GM21825 (cell line): ENCODE data around the gene CPM.
A peak's percentile ranks its signal among the peaks of the same experiment; 100 is the strongest.

Experiments used
- ATAC-seq: cut with Tn5 transposase; IDR thresholded peaks from one replicate; pipeline ENCODE4 v1.9.1; 2021; ENCODE audit warnings: mild to moderate bottlenecking, moderate library complexity; ENCODE audit not compliant: unreplicated experiment

The CPM gene

DNA sequence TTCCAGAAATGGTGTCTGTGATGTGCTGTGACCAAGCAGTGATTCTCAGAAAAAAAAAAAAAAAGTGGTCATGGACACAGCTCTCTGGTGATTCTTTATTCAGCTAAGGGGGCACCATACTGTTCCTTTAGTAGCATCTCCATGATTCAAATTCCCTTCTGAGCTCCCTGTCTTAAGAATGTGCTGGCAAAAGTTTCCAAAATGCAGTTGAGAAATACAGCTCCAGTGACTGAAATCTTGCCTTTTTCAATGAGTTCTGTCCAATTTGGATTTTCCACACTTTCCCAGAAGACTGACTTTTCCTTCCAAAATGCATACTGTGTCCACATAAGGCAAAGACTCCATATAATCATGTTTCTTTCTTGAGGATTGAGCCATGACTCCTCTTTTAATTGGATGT lies 24.3 kb upstream of the CPM start:
- ATAC-seq: no peak

DNA sequence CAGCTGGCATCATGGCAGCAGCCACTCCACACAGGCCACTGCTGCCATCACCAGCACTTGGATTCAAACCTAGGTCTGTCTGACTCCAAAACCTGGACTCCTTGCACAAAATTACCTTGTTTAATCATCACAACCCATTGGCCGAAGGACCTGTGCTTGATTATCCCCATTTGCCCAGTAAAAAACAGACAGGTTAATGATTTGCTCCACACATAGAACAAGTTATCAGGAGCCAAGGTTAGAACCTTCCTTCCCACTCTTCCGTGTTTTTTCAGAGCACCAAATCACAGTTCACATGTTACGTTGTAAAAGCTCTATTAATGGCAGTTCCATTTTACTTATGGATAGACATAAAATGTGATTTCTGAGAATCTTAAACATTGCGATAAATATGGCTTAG lies 23.5 kb upstream of the CPM start:
- ATAC-seq: no peak

DNA sequence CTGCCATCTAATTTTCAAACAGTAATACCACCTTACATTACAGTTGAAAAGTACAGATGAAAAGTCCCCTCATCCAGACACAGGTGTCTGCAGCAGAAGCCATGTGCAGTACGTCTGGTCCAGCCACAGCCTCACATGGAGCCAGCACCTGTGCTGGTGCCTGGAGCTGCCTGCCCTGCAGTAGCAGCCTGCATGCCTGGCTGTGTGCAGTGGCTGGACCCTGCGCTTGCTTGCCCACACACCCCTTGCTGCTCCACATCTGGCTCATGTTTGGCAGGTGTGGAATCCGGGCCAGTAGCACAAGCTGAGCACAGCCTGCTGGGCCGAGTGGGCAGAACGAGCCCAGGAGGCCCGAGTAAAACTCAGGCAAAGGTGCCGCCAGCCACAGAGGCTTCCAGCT lies 21.8 kb upstream of the CPM start:
- no peak for ATAC-seq

DNA sequence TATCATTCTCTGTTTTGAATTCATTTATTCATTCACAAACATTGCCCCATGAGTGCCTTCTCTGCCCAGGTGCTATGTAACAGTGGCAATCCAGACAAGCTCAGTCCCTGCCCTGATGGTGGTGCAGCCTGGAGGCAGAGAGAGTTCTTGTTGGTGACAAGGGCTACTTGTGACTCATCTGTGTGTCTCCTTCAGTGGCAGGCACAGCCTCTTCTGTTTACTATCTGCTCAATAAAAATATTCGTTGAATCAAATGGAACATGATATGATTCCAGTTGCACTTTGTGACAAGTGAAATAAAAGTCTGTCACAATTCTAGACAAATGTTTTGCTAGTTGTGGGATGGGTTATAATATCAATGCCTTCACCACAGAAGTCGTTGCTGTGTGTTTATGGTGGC lies 20.6 kb upstream of the CPM start:
- no peak for ATAC-seq

GRCh38 chr12:68951652-68952051 lies 18.7 kb upstream of the CPM start:
- ATAC-seq: no peak

DNA sequence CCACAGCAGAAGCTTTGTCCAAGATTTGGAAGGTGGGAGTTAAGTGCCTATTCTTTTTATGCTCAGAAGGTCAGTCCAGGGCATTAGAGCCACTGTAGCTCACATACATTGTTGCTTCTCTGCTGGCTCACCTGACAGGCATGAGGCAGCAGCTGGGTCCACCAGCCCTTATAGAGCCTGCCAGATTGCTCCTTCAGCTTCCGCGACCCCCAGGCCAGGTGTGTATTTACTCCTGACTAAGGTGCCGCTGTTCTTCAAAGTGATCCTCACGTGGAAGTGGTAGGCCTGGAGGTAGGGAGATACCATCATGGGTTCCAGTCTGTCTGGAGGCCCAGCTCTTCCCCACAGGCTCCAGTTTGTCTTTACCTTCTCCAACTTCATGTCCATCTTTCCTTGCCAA lies 17.5 kb upstream of the CPM start:
- no peak for ATAC-seq

GRCh38 chr12:68945255-68945654 lies 12.3 kb upstream of the CPM start:
- ATAC-seq: no peak

DNA sequence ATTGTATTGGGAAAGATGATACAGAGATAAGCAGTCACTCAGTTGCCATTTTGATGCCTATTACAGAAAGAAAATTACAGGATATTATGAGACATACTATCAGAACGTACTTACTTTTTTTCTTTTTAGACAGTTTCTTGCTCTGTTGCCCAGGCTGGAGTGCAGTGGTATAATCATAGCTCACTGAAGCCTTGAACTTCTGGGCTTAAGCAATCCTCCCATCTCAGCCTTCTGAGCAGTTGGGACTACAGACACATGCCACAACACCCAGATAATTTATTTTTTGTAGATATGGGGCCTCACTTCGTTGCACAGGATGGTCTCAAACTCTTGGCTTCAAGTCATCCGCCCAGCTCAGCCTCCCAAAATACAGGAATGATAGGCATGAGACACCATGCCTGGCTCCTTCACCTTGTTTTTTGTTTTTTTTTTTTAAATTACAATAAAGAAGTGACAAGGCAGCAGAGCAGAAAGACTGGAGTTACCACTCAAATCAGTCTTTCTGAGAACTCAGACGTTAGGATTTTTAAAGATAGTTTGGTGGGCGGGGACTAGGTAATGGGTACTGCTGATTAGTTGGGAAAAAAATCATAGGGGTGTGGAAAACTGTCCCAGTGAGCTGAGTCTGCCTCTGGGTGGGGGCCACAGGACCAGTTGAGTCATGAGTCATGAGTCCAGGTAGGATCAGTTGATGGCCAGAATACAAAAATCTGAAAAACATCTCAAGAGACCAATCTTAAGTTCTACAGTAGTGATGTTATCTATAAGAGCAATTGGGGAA lies 11.5 kb upstream of the CPM start:
- no peak for ATAC-seq

GRCh38 chr12:68943848-68944247 lies 10.9 kb upstream of the CPM start:
- ATAC-seq: no peak

GRCh38 chr12:68940731-68941130 lies 7.8 kb upstream of the CPM start:
- no peak for ATAC-seq

DNA sequence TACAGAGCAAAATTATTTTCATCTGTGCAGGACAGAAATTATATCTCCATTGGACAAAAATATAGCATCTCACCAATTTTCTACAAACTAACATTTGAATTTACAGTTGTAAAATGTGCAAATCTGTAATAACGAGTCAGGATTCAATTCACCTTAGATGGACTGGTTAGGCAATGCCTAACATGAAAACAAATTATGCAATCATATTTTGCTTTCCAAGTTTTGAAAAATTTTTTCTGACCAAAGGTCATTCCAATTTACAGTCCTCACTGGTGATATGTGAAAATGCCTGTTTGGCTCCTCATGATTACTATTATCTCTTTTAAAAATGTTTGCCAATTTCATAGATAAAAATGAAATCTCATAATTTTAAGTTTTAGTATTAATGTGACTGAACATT lies 6.5 kb upstream of the CPM start:
- no peak for ATAC-seq

DNA sequence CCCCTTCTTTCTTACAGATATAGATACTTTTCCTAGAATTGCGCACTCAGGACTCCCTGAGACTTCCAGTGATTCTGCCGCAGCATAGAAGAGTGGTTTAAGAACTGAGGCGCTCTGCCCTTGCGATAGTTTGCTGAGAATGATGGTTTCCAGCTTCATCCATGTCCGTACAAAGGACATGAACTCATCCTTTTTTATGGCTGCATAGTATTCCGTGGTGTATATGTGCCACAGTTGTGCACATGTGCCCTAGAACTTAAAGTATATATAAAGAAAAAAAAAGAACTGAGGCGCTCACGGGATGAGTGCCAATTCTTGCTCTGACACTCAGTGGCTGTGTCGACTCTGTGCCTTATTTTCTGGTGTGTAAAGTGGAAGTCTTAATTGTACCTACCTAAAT lies 1.4 kb upstream of the CPM start:
- ATAC-seq: no peak

DNA sequence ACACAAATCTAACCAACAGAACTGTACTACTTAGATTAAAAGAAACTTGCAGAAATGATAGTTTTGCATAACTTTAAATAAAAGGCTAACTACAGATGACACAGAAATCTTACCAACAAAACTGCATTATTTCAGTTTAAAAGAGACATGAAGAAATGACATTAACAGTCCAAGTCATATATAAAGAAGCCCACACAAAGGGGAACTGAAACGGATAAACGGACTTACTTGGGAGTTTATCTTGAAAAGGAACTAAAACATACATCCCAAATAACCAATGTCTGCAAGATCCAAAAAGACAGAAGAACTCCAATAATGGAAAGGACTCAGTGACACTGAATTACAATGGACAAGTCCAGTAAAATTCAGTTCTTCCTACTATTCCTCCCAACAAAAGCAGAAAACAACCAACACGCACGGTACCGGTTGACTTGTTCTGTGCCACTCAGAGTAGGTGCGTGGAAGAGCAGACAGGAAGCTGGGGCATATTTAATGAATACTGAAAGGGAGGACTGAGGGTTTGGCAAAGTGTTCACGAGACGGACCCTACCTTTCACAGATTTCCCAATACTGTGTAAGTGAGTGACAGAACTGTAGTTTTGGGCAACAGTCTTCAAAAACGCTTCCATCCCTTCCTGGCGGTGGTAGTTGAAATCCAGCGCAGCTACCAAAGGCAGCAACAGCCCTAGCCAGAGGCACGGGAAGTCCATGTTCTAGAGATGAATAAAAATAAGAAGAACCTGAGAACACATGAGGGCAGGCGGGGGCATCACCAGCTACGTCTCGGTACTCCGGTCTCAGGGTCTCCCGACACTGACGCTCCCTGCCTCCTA lies 627 bp downstream of the CPM start:
- ATAC-seq: peak; percentile 41

DNA sequence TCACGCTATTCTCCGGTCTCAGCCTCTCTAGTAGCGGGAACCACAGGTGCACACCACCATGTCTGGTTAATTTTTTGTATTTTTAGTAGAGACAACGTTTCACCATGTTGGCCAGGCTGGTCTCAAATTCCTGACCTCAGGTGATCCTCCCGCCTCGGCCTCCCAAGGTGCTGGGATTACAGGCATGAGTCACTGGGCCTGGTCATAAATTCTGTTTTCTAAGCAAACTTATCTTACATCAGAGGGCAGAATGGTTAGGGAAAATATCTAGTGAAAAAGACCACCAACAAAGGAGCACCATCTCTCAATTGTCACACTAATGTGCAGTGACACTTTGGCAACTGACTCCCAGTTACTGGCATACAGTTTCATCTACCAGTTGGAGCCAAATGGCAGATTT lies 2.8 kb downstream of the CPM start:
- no peak for ATAC-seq

DNA sequence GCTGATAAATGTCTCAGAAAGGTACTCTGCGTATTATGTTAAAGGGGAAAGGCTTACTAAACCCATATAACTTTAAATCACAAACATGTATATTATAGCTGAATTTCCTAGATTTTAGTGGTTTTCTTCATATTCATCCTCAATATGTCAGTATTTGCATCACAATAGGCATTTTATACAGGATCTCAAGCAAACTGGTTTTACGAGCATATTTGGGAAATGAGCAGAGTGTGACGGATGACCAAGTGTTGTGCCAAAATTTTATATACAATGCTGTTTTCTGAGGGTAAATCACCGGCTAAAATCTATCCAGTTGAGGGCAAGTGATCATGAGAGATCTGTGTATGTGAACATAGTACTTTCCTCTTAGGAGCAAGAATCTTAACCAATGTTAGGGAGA lies 8.4 kb downstream of the CPM start:
- no peak for ATAC-seq

- ATAC-seq: no peak
Measured at GRCh38 chr12:68919581-68920239, 13.3 kb downstream of the CPM start.

DNA sequence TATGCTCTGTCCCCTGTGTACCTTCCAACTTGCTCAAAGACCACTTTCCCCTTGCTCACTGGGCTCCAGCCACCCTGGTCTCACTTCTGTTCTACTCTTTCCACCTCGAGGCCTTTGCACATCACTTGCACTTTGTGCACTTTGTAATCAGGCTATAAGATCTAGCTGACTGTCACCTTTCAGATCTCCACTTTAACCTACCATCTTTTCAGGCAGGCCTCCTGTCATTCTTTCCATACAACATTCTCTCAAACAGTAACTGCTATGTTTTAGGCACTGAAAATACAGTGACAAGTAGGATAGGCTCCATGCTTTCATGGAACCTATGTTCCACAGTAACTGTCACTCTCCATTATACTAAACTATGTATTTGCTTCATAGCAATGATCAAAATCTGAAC lies 14.0 kb downstream of the CPM start:
- ATAC-seq: no peak

- no peak for ATAC-seq
Measured at GRCh38 chr12:68915055-68915454, 17.9 kb downstream of the CPM start.

GRCh38 chr12:68913682-68914081 lies 19.3 kb downstream of the CPM start:
- ATAC-seq: no peak

DNA sequence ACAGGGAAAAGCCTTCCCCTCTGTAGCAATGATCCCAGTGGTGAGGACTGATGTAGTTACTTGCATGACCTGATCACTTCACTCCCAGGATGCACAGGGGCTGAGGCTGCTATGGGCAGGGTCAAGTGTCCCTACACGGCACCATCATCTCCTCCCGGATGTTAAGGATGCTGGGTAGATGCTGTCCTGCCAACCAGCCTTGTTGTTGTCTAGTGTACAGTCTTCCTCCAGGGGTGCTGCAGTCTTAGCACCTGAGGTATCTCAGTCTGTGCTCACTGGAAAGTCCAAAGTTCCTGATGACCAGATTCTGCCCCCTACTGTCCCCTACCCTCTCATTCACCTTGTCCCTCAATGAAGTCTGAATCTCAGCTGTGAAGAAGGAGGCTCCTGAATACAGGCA lies 20.1 kb downstream of the CPM start:
- no peak for ATAC-seq

GRCh38 chr12:68911197-68911718 lies 21.7 kb downstream of the CPM start:
- ATAC-seq: no peak

- no peak for ATAC-seq
Measured at GRCh38 chr12:68910128-68910527, 22.8 kb downstream of the CPM start.
